Suprapubic skin (tissue), 4 donors: ENCODE measurements around the gene MEMO1.

Experiments used
- EP300 ChIP-seq: sonication (generic); formaldehyde crosslinking; IDR thresholded peaks from one replicate; pipeline ENCODE4 v1.6.1; 2017; ENCODE audit warnings: antibody characterized with exemption
- POLR2A ChIP-seq, 2 donors: fragments of 450-650 bp; IDR thresholded peaks; one replicate each; pipeline ENCODE4 v1.6.1; 2017; ENCODE audit warnings: antibody characterized with exemption in 2 of 2, mild to moderate bottlenecking in 2 of 2, moderate library complexity in 2 of 2
- POLR2AphosphoS5 ChIP-seq, 3 donors: sonication (generic); formaldehyde crosslinking; IDR thresholded peaks; one replicate each; pipeline ENCODE4 v1.6.1; 2017; ENCODE audit warnings: antibody characterized with exemption in 3 of 3
- TF ChIP-seq, protein P1 (sequence below), 2 donors: fragments of 200-600 bp in 1 of 2; fragments of 450-650 bp in 1 of 2; sonication (generic) in 1 of 2; IDR thresholded peaks; one replicate each; pipeline ENCODE4 v1.5.1; 2016 to 2019; ENCODE audit warnings: antibody characterized with exemption in 2 of 2, mild to moderate bottlenecking in 1 of 2, moderate library complexity in 1 of 2

GRCh38 chr2:31983762-31984467, 26.9 kb downstream of the MEMO1 start:
- TF ChIP-seq POLR2AphosphoS5 (IDR thresholded peaks at IDR 0.05) (no peak), EP300 (no peak), POLR2A (IDR thresholded peaks at IDR 0.05) (no peak)
- TF ChIP-seq, protein P1, sequence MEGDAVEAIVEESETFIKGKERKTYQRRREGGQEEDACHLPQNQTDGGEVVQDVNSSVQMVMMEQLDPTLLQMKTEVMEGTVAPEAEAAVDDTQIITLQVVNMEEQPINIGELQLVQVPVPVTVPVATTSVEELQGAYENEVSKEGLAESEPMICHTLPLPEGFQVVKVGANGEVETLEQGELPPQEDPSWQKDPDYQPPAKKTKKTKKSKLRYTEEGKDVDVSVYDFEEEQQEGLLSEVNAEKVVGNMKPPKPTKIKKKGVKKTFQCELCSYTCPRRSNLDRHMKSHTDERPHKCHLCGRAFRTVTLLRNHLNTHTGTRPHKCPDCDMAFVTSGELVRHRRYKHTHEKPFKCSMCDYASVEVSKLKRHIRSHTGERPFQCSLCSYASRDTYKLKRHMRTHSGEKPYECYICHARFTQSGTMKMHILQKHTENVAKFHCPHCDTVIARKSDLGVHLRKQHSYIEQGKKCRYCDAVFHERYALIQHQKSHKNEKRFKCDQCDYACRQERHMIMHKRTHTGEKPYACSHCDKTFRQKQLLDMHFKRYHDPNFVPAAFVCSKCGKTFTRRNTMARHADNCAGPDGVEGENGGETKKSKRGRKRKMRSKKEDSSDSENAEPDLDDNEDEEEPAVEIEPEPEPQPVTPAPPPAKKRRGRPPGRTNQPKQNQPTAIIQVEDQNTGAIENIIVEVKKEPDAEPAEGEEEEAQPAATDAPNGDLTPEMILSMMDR (IDR thresholded peaks at IDR 0.05): no peak
